Medulla oblongata (tissue), 1 donor: ENCODE data around the gene KAT8.
A peak's percentile ranks its signal among the peaks of the same experiment; 100 is the strongest.
"Not testable (repeated sequence)": the region's sequence is repeated elsewhere in the genome, so short reads cannot be mapped to it uniquely, and the experiment has no call there.

Source experiments
- DNase-seq: peaks from one replicate; pipeline ENCODE4 v3.0.0-alpha.2; 2015; ENCODE audit errors: extremely low spot score

KAT8 gene

DNA sequence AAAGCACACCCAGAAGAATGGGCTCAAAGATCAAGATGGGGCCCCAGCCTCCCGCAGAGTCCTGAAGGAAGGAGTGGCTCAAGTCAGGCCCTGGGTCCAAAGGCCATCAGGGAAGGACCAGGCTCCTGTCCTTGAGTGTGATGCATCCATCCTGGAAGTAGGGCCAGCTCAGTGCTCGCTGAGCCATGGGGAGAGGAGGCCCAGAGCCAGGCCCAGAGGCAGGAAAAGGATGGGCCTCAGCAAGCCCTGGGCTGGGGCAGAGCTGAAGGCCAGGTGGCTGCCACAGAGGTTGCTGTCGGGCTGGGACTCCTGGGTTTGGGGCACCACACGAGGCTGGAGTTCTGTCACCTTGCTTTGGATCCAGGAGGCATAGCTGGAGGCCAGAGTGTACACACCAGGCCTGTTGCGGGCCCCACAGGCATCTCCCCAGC, 14.4 kb downstream of the KAT8 start:
- no peak for DNase-seq

DNA sequence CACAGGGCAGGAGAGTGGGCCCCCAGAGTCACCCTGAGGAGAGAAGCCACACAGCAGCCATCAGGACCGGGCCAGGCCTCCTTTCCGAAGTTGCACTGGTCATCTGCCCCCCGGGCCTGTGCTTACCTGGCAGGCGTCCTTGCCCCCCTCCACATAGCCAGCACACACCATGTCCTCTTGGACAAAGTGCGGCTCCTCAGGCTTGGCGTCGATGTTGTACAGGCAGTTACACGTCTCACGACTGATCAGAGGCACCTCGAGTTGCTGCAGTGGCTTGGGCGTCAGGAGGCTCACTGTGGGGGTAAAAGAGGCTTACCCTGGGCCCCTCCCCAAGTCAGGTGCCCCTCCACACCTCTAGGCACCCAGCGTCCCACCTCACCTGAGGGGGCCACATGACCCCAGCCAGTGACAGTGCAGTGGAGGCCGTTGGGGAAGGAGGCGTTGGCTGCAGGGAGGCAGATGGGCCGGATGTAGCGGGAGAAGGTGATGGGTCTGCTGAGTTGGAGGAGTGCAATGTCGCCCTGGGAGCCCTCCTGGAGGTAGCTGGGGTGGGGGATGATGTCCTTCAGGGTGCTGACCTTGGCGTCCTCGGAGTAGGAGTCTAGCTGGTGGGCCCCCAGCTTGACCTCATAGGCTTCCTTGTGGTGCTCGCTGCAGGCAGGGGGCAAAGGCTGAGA, 15.0 kb downstream of the KAT8 start:
- DNase-seq = no peak

DNA sequence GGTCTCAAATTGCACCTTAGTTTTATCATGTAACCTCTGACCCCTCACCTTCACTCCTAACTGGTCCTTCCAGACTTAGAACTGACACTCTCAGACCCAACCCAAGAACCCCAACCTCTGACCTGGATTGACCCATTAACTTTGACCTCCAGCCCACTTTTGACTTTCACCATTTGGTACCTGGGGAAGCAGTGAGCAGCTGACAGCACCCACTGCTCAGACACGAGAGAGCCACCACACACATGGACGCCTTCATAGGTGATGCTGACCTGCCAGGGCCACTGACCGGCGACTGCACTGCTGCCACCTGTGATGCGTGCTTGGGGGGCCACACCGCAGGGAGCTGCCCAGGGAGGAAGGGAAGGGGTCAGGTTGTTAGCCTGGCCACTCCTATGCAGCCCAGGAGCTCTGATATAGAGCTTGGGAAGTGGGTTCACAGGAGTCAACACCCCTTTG, 15.6 kb downstream of the KAT8 start:
- no peak for DNase-seq

DNA sequence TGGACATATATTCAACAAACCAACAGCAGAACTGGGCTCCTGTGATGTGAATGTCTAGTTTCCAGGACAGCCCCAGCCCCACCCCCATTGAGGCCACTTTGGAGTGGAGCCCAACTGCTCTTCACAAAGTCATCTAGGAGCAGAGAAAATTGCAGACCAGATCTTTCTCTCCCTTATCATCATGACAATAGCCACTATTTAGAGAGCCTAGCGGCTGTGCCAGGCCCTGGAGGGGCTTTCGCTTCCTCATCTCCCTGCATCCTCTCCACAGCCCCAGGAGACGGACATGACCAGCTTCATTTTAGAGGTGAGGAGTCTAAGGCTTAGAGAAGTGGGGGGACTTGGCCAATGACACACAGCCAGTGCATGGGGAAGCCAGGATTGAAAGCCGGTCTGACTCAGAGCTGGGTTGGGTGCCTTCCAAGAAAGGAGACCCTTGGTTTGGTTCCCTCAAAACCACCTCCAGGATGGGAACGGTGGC, 16.7 kb downstream of the KAT8 start:
- peak; percentile 29 for DNase-seq

DNA sequence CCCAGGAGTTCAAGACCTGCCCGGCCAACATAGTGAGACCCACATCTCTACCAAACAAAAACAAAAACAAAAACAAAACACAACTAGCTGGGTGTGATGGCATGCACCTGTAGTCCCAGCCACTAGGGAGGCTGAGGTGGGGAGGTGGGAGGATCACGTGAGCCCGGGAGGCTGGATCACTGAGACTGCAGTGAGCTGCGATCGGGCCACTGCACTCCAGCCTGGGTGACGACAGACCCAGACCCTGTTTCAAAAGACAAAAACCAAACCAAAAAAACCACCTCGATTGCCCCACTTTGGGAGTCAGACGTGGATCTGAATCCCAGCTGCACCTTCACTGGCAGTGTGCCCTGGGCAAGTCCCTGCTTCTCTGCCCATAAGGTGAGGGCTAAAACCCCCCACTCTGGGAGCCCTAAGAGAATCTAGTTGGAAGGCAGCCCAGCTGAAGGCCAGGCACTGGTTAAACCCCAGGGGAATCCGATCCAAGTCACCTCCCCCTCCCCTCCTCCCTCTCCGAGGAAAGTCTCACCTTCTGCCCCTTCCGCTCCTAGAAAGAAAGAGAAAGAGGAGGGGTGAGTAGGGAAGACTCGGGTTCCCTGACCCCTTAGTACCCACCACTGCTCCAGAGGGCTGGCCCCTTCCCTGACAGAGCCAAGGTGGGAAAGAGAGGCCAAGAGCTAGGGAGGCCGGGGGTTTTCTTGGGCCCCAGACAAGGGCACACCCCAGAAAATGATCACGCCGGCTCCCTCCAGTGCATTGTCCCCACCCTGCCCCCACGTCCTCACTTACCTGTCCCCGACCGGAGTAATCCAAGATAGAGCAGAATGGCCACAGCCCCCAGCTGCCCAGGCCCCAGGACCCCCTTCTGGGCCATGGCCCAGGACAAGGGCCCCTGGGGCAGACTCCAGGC, 17.4 kb downstream of the KAT8 start:
- no peak for DNase-seq

DNA sequence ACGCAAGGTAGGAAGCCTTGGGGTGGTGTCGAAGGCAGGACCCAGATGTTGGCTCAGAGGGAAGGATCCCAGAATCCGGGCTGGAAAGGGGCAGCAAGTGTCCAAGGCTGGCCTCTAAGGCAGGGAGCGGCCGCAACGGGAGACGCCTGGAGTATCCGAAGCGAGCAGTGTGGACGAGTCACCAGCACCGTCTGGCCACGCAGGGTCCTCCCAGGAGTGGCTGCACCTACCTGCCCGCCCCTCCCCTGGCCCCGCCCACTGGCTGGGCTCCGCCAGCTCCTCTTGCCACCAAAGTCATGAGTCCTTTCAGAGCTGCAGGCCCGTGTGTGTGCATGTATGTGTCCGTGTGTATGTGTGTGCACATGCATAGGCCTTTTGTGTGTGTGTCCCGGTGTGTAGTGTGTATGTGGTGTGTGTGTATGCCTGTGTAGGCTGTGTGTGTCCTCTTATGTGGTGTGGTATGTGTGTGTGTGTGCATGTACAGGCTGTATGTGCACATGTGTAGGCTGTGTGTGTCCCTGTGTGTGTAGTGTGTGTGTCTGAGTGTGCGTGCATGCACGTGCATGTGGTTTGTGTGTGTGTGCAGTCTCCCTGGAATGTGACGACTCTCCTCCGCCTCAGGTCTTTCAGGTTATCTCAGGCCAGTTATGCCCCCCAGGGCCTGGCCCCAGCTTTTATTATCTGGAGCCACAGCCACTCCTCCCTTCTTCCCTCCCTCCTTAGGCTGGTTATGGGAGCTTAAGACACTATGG, 18.2 kb downstream of the KAT8 start, which contains the start of gene PRSS8:
TSS of gene PRSS8 (minus strand) at position 193 of the 752 bp plus-strand sequence. CDS start 229 bp downstream, outside the sequence.
- no peak for DNase-seq

DNA sequence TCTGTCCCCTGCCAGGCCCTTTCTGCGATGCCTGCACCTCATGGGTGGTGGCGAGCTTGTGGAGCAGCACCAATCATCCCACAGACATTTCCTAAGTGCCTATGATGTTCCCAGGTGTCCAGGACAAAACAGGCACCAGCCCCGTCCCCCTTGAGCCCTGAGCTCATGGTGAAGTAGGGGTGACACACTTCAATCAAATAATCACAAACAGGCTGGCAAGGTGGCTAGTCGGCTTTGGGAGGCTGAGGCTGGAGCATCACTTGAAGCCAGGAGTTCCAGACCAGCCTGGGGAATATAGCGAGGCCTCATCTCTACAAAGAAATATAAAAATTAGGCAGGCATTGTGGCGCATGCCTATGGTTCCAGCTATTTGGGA, 18.8 kb downstream of the KAT8 start:
- no peak for DNase-seq

DNA sequence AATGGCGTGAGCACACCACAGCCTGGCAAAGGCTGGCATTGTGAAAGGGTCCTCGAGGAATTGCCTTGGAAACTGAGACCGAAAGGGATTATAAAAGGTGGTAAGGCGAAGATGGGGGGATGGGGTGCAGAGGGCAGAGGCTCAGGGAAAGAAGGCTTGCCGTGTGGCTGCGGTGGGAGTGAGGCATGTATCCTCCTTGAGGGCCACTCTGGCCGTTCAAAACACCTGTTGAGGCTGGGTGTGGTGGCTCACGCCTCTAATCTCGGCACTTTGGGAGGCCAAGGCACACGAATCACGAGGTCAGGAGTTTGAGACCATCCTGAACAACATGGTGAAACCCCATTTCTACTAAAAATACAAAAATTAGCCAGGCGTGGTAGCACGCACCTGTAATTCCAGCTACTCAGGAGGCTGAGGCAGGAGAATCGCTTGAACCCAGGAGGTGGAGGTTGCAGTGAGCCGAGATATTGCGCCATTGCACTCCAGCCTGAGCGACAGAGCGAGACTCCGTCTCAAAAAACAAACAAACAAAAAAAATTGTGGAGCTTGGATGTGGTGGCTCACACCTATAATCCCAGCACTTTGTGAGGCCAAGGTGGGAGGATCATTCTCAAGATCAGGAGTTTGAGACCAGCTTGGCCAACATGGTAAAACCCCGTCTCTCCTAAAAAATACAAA, 19.5 kb downstream of the KAT8 start:
- DNase-seq = not testable (repeated sequence)

DNA sequence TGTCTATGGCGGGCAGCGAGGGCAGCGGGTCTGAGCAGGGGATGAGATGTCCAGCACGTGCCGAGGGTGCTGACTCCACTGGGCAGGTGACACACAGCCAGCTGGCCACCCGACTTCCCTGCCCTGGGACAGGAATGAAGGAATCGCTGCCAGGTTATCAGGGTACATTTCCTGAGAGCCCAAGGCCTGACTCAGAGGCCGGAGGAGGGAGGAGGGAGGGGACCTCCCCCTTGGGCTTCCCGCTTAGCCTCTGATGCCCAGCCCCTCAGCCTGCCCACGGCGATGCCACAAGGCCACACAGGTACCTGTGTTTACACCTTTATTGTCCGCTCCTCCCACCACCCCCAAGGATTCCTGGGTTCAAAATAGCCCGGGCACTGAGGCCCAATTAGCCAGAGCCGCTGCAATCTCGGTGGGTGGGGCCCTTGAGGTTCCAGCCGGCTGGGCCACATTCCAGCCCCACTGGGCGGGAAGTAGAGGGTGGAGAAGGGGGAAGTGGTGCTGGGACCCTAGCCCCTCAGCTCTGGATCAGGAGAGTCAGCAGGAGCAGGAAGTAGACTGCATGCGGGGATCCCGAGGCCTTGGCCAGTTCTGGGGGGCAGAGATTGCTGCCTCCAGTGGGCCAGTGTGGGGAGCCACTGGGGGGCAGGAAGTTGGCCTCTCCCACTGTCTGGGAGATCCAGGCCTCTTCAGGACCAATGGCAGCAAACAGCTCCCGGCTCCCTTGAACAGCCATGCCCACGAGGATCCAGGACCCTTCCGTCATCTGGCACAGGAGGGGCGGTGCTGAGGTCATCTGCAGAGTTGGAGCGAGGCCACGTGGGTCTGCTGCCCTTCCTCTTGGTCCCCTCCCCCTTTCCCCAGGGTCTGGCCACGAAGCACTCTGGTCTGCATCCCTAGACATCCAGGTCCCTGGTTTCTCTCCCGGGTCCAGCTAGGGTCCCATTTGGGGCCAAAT, 21.4 kb downstream of the KAT8 start:
- DNase-seq = no peak

DNA sequence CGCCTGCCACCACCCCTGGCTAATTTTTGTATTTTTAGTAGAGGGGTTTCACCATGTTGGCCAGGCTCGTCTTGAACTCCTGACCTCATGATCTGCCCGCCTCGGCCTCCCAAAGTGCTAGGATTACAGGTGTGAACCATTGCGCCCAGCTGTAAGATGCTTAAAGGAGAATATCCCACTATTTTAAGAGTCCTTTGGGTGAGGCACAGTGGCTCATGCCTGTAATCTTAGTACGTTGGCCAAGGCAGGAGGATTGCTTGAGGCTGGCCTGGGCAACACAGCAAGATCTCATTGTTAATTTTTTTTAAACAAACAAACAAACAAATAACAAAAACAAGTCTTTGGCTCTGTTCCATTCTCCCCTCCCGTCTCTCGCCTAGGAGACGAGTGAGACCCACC, 23.6 kb downstream of the KAT8 start:
- DNase-seq = not testable (repeated sequence)

DNA sequence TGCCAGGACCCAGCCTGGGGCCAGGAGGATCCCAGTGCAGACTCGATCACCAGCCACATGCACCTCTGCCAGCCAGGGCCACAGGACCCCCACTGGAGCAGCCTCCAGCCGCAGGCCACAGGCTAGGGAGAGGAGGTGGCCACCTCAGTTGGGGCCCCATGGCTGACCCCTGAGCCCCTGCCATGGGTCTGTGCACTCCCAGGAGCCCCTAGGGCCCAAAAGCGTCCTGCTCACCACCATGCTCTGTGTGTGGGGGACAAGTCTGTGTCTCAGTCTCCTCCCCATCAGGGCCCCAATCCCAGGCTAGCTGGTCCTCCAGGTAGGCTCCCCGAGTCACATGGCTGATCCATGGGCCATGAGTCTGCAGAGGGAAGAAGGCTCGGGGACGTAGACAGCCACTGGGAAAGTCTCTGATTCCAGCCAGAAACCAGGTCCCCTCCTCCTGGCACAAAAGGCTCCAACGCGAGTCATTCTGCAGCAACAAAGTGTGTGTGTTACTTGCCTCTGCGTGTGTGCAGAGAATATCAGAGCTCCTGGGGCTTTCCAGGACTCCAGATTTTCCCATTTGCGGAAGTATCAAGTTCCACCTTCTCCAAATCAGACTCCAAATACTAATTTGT, 24.1 kb downstream of the KAT8 start:
- DNase-seq = no peak

DNA sequence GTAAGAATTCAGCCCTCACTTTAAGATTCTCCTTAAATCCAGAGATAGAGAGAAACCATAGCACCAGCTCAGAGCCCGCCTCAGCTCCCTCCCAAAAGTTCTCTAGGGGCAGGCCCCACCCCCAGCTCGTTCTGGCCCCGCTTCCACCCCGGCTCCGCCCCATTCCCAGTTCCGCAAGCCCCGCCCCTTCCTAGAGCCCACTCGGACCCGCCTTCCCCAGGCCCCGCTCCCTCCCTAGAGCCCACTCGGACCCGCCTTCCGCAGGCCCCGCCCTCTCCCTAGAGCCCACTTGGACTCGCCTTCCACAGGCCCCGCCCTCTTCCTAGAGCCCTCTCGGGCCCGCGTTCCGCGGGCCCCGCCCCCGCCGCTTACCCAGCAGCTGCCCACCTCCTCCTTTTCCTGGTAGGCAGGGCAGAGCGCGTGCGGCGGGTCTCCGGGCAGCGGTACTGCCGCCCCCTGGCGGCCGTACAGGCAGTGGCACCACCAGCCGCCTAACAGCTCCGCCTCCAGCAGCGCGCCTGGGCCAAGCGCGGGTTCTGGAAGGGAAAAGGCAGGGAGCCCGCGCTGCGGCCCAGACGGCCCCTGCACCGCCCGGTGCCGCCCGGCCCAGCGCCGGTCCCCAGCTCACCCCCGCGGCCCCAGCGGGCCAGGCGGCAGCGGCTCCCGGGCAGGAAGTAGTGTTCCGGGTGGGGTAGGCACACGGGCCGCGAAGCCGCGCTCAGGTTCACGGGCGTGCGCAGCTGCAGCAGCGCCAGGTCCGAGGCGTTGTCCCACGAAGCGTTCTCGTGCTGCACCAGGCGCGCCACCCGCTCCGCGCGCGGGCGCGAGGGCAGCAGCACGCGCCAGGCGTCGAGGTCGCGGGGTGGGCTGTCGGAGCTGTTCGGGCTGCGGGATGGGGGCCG, 24.9 kb downstream of the KAT8 start:
- peak; percentile 98 for DNase-seq

DNA sequence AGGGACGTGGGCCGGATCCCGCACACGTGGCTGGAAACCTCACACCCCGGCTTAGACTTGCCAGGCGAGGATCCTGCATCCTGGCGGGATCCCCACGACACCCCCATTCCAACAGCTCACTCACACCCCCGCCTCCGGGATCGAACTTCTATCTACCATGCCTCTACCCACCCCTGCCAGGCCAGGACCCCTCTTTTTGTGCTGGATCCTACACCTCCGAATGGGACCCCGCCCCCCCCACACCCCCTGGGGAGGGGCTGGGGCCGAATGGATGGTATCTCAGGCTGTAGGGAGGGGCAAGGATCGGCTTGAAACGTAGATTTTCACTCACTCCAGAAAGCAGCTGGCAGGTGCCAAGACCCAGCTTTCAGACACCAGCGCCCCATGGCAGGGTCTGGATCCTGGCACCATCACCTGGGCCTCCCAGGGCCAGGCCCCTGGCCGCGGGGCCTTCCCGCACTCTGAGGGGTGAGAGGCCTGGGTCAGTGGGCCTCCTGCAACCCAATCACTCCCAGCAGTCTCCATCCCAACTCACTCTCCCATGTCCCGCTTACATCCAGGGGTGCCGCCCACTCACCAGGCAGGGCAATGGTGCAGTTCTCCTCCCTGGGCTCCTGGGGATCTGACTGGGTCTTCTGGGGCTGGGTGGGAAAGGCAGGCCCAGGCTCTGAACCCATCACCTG, 25.7 kb downstream of the KAT8 start:
- no peak for DNase-seq

DNA sequence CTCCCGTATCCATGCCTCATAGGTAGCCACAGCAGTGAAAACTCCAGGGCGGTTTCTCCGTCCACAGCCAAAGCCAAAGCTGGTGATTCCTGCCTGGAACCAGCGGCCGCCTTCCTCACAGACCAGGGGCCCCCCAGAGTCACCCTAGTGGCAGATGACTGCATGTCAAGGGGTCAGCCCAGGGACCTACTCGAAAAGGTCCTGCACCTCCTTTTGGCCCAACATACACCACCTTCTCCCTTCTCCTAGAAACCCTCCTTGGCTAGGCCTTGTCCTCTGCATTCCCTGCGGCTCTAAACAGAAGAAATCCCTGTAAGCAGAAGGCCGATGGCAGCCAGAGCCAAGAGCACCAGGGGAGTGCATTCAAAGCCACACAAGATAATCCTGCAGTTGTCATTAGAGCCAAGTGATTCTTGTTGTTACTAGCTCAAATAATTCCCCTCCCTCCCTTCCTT, 26.3 kb downstream of the KAT8 start:
- DNase-seq = no peak

DNA sequence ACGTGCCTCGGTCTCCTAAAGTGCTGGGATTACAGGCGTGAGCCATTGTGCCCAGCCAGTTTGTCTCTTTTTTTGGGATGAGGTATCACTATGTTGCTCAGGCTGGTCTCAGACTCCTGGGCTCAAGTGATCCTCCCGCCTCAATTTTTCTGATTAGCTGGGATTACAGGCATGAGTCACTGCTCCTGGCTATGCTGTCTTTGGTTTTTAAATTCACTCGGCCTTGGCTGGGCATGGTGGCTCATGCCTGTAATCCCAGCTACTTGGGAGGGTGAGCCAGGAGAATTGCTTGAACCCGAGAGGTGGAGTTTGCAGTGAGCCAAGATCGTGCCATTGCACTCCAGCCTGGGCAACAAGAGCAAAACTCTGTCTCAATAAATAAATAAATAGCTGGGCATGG, 27.0 kb downstream of the KAT8 start:
- not testable (repeated sequence) for DNase-seq

DNA sequence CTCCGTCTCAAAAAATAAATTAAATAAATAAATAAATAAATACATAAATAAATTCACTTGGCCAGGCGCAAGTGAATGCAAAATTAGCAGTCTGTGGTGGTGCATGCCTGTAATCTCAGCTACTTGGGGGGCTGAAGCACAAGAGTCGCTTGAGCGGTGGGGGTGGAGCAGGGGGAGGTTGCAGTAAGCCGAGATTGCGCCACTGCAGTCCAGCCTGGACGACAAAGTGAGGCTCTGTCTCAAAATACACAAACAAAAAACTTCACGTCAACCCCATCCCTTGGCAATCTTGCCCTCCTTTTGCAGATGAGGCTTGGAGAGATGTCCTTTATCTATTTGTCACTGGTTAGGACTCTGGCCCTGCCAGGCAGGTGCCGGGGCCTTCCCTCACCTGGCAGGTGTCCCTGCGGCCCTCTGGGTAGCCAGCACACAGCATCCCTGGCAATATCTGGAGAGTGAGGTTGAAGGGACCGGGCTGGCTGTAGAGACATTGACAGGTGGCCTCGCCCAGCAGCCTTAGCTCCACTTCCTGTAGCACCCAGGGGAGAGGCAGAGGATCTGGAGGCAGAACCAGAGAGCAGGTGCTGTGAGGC, 28.0 kb downstream of the KAT8 start:
- DNase-seq = no peak

DNA sequence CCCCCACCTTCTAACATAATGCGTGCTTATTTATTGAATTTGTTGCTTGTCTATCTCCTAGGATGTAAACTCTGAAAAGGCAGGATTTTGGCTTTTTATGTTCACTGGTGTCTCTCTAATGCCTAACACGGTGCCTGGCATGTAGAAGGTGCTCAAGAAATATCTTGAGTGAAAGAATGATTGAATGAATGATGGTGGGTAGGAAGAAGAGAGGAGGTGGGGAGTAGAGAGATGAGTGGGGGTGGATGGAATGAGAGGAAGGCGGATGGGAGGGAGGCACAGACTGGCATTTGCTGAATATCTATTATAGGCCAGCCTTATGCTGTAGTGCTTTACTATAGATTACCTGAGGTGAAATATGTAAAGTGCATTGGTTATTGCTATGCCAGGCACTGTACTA, 30.1 kb downstream of the KAT8 start:
- no peak for DNase-seq

DNA sequence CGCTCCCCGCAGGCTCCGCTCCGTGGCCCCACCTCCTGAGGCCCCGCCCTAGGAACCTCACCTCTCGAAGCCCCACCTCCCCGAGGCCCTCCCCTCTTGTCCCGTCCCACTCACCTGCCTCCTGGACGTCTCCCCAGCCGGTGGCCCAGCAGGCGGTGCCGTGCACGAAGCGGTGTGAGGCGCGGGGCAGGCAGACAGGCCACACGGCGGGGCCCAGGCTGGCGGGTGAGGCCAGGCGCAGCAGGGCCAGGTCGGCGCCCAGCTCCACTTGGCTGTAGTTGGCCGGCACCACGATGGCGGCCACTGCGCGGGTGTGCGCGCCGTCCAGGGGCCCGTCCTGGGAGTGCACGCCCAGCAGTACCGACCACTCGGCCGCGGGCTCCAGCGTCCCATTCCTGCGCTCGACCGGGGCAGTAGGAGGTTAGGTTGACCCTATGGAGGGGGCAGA, 30.8 kb downstream of the KAT8 start:
- DNase-seq = no peak
